ENCODE measurements around the gene FAM163B. TPM values are rescaled to one million over a fixed set of nuclear protein-coding genes. Genes with fewer than 3 reads are reported as not detected.

Gene FAM163B
- total and polyA plus RNA-seq, 2 donors (not counting 3 experiments of a cell fraction or from before 2014, with no cell fraction given): not detected

DNA sequence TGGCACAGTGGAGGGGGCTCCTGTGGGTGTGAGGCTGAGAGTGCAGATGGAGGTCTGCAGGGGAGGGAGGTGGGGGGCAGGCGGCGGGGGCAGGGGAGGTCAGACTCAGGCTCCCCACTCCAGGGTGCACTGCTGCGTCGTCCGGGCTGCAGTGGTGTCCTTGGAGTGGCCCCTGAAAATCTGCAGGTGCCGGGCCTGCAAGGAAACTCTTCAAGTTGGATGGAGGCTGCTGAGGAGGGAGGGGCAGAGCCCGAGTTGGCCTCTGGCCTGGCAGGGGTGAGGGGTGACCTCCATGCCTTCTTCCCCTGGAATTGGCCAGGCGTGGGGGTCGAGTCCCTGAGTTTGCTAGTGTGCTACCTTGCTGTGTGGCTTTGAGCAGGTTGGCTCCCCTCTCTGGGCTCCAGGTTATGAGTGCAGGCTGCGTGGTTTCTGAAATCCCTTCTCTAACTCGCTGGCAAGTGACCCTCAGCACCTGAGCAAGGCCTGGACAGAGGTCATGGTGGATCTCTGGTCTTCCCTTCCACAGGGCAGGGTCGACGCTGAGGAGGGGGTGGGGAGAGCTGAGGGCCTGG, 73.8 kb downstream of the FAM163B start:
- intact Hi-C loops (cut with micrococcal nuclease): no loop called here
- Histone ChIP-seq H2AFZ (ENCODE audit: low read depth, low read length) (no peak overlapping the region), H3K36me3 (ENCODE audit: control insufficient read depth in 2 of 2, extremely low read depth in 1 of 2, insufficient read depth in 2 of 2, low read length in 2 of 2) (no peaks in the 10 kb centered on the region), H3K4me2 (ENCODE audit: insufficient read depth, low read length) (no peak overlapping the region), H3K9me1 (replicated peaks; ENCODE audit: control insufficient read depth, extremely low read depth, insufficient read depth, low read length) (no peaks in the 10 kb centered on the region), H4K20me1 (replicated peaks; ENCODE audit: control insufficient read depth, extremely low read depth, insufficient read depth, low read length) (no peaks in the 10 kb centered on the region), H3K27ac (ENCODE audit: insufficient read depth, low read depth, low read length) (no peak overlapping the region), H3K4me3 (replicated peaks in 1 of 3; ENCODE audit: insufficient read depth in 1 of 3, low read depth in 1 of 3, low read length in 3 of 3) (no peak overlapping the region), H3K4me1 (ENCODE audit: control insufficient read depth, extremely low read depth, insufficient read depth, low read length) (no peaks in the 10 kb centered on the region), H3K79me2 (ENCODE audit: control insufficient read depth, insufficient read depth, low read length) (no peaks in the 10 kb centered on the region), H3K27me3 (ENCODE audit: control insufficient read depth in 2 of 2, insufficient read depth in 2 of 2, low read length in 2 of 2) (peaks cover 12 to 15% of the 10 kb centered on the region in 2 experiments), H3K9ac (replicated peaks; ENCODE audit: extremely low read depth, insufficient read depth, low read length) (no peak overlapping the region), H3K9me3 (replicated peaks; ENCODE audit: control insufficient read depth, insufficient read depth, low read length) (no peaks in the 10 kb centered on the region)
- TF ChIP-seq GATA2 (IDR thresholded peaks at IDR 0.05; ENCODE audit: insufficient read depth, insufficient read length, low read depth, low read length): no peak
- FAIRE-seq (no peak), DNase-seq (ENCODE audit: low read depth, low spot score) (no peak)
- ChIA-PET POLR2A (no interaction called here), CTCF (no interaction called here)
- BruUV-seq (replicated peaks): no TSS peak
- dilution Hi-C loops (cut with MboI; ENCODE audit: extremely low pct_ligation_motif_present, low sequenced_read_pairs): no loop called here

DNA sequence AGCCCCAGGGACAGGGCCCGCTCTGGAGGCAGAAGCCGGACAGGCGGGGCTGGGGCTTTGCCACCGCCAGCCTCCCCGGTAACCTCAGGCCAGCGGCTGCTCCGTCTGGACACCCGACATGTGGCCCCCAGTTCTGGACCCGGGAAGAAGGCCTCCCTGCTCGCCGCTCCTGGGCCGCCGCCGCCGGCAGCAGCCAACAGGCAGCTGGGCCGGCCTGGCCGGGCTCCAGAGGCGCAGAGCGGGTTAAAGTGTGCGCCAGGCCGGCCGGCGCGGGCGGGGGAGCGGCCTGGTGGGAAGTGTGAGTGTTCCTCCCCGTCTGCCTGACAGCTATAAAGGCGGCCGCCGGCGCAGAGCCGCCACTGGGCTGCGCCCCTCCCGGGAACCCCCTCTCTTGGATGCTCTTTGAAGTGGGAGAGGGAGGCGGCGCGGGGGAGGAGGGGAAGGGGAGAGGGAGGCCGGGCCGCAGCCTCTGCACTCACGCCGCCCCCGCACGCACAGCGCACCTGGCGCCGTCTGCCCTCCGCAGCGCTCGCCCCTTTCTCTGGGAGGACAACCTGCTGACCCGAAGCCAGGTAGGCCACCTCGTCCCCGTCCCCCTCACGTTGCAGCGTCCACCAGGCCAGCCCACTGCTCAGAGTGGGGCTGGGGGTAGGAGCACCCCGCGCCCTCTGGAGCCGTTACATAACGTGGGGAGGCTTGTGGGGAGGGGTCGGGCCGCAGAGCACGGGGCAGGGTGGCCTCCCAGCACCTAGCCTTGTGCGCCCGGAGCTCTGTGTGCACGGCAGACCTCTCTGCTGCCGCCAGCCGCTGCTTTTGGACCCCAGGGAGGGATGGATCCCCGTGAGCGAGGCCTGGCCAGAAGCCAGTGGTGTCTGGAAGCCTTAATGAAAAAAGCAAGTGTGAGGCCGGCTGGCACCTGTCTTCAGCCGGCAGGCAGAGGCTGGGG, 74.6 kb downstream of the FAM163B start, which contains the start of gene ADAMTSL2:
TSS of gene ADAMTSL2 (plus strand) at position 359 of the 946 bp plus-strand sequence. CDS start 2,009 bp downstream, outside the sequence.
- Histone ChIP-seq H3K9me1 (replicated peaks; ENCODE audit: control insufficient read depth, extremely low read depth, insufficient read depth, low read length) (no peaks in the 10 kb centered on the region), H3K9me3 (replicated peaks; ENCODE audit: control insufficient read depth, insufficient read depth, low read length) (no peaks in the 10 kb centered on the region), H3K27me3 (ENCODE audit: control insufficient read depth in 2 of 2, insufficient read depth in 2 of 2, low read length in 2 of 2) (peaks cover 9 to 15% of the 10 kb centered on the region in 2 experiments), H3K27ac (ENCODE audit: insufficient read depth, low read depth, low read length) (no peak within 1 kb of the TSS), H3K9ac (replicated peaks; ENCODE audit: extremely low read depth, insufficient read depth, low read length) (no peak within 1 kb of the TSS), H3K36me3 (ENCODE audit: control insufficient read depth in 2 of 2, extremely low read depth in 1 of 2, insufficient read depth in 2 of 2, low read length in 2 of 2) (no peaks in the 10 kb centered on the region), H2AFZ (ENCODE audit: low read depth, low read length) (no peak within 1 kb of the TSS), H3K4me3 (replicated peaks in 1 of 3; ENCODE audit: insufficient read depth in 1 of 3, low read depth in 1 of 3, low read length in 3 of 3) (no peak within 1 kb of the TSS), H3K4me1 (ENCODE audit: control insufficient read depth, extremely low read depth, insufficient read depth, low read length) (no peaks in the 10 kb centered on the region), H4K20me1 (replicated peaks; ENCODE audit: control insufficient read depth, extremely low read depth, insufficient read depth, low read length) (no peaks in the 10 kb centered on the region), H3K79me2 (ENCODE audit: control insufficient read depth, insufficient read depth, low read length) (no peaks in the 10 kb centered on the region), H3K4me2 (ENCODE audit: insufficient read depth, low read length) (no peak within 1 kb of the TSS)
- ChIA-PET POLR2A (no interaction called here), CTCF (interaction anchor here (0.9 to 1.6 kb wide), 3 partner anchors 191 to 209 kb away, joined by 4 to 5 read pairs (median 4); no protein-coding TSS in a partner anchor)
- TF ChIP-seq JUN (IDR thresholded peaks at IDR 0.05; ENCODE audit: borderline replicate concordance, insufficient read depth, insufficient read length, low read depth) (no peak), EZH2 (IDR thresholded peaks at IDR 0.05; ENCODE audit: borderline replicate concordance, low read depth, low read length, severe bottlenecking) (peak; percentile 34), GATA2 (IDR thresholded peaks at IDR 0.05; ENCODE audit: insufficient read depth, insufficient read length, low read depth, low read length) (no peak)
- DNase-seq (ENCODE audit: low read depth, low spot score): peak; percentile 25
- dilution Hi-C loops (cut with MboI; ENCODE audit: extremely low pct_ligation_motif_present, low sequenced_read_pairs): no loop called here
- no peak for FAIRE-seq
- BruUV-seq (replicated peaks): no TSS peak
- intact Hi-C loops (cut with micrococcal nuclease): loop anchor here (5.0 kb wide), 1 partner anchor 248 kb away; no protein-coding TSS in a partner anchor

All from endothelial cell of umbilical vein (primary cell).